ENCODE measurements around the gene NOXA1. TPM values are rescaled to one million over a fixed set of nuclear protein-coding genes. Genes with fewer than 3 reads are reported as not detected.
A peak's percentile ranks its signal among the peaks of the same experiment; 100 is the strongest.

NOXA1 gene
- total and polyA plus RNA-seq, 7 experiments from 2014 or later: 0.73 to 11.1 (median 5.1) TPM

- H3K36me3 ChIP-seq (ENCODE audit: control insufficient read depth in 2 of 3, insufficient read depth in 3 of 3, low read length in 3 of 3): no peaks in the 10 kb centered on the region
- Mint-ChIP-seq H3K27me3 (peaks cover 3 to 8% (median 4%) of the 10 kb centered on the region in 5 donors), H3K4me3 (no peak overlapping the region), H3K9me3 (peaks cover 0 to 1% (median 0%) of the 10 kb centered on the region in 11 donors), H3K36me3 (peaks cover 0 to 3% (median 0%) of the 10 kb centered on the region in 5 donors), H3K4me1 (peaks cover 2 to 4% (median 3%) of the 10 kb centered on the region in 7 donors), H3K27ac (no peak overlapping the region)
- CTCF ChIA-PET: no interaction called here
- no peak overlapping the region for H3K27ac ChIP-seq (ENCODE audit: low read depth, low read length)
- POLR2A ChIA-PET: no interaction called here
- ATAC-seq (no peak), DNase-seq (no peak)
- no peaks in the 10 kb centered on the region for H3K9me3 ChIP-seq (ENCODE audit: control insufficient read depth in 2 of 3, low read length in 3 of 3)
- H3K27me3 ChIP-seq (ENCODE audit: control insufficient read depth in 2 of 2, insufficient read depth in 2 of 2, low read length in 2 of 2): no peaks in the 10 kb centered on the region
- intact Hi-C loops (cut with micrococcal nuclease): no loop called here
- H3K4me1 ChIP-seq (ENCODE audit: control insufficient read depth in 2 of 2, insufficient read depth in 2 of 2, low read length in 2 of 2): no peaks in the 10 kb centered on the region
- H3K4me3 ChIP-seq (ENCODE audit: low read length): no peak overlapping the region
These were observed 13.8 kb downstream of the NOXA1 start for GRCh38 chr9:137436761-137437600.

- POLR2A ChIA-PET: interaction anchor here (0.5 kb wide), 1 partner anchor 180 kb away, joined by 3 read pairs; no protein-coding TSS in a partner anchor
- peak in 1 of 9 donors; percentile 8 for DNase-seq
- CTCF ChIA-PET: no interaction called here
These were observed 14.7 kb downstream of the NOXA1 start for GRCh38 chr9:137437691-137438590.

GRCh38 chr9:137438591-137439157, 15.5 kb downstream of the NOXA1 start:
- Histone ChIP-seq H3K4me1 (ENCODE audit: control insufficient read depth in 2 of 2, insufficient read depth in 2 of 2, low read length in 2 of 2) (no peaks in the 10 kb centered on the region), H3K27ac (ENCODE audit: low read depth, low read length) (no peak overlapping the region), H3K27me3 (ENCODE audit: control insufficient read depth in 2 of 2, insufficient read depth in 2 of 2, low read length in 2 of 2) (no peaks in the 10 kb centered on the region), H3K4me3 (ENCODE audit: low read length) (no peak overlapping the region), H3K9me3 (ENCODE audit: control insufficient read depth in 2 of 3, low read length in 3 of 3) (no peaks in the 10 kb centered on the region), H3K36me3 (ENCODE audit: control insufficient read depth in 2 of 3, insufficient read depth in 3 of 3, low read length in 3 of 3) (no peaks in the 10 kb centered on the region)
- no peak overlapping the region for H3K4me3 Mint-ChIP-seq
- peaks cover 9 to 22% (median 11%) of the 10 kb centered on the region in 5 donors for H3K27me3 Mint-ChIP-seq
- no peak for DNase-seq
- H3K27ac Mint-ChIP-seq: no peak overlapping the region
- H3K4me1 Mint-ChIP-seq: peaks cover 2 to 6% (median 5%) of the 10 kb centered on the region in 7 donors
- H3K9me3 Mint-ChIP-seq: peaks cover 0 to 2% (median 0%) of the 10 kb centered on the region in 11 donors
- intact Hi-C loops (cut with micrococcal nuclease): no loop called here
- no peak for ATAC-seq
- POLR2A ChIA-PET: no interaction called here
- CTCF ChIA-PET: no interaction called here
- H3K36me3 Mint-ChIP-seq: peaks cover 0 to 3% (median 0%) of the 10 kb centered on the region in 5 donors

More at GRCh38 chr9:137437691-137438590, 14.7 kb downstream of the NOXA1 start:
- no peaks in the 10 kb centered on the region for H3K4me1 ChIP-seq (ENCODE audit: control insufficient read depth in 2 of 2, insufficient read depth in 2 of 2, low read length in 2 of 2)
- H3K4me3 ChIP-seq (ENCODE audit: low read length): no peak overlapping the region
- no peaks in the 10 kb centered on the region for H3K9me3 ChIP-seq (ENCODE audit: control insufficient read depth in 2 of 3, low read length in 3 of 3)
- no peak overlapping the region for H3K27ac ChIP-seq (ENCODE audit: low read depth, low read length)
- H3K27me3 ChIP-seq (ENCODE audit: control insufficient read depth in 2 of 2, insufficient read depth in 2 of 2, low read length in 2 of 2): no peaks in the 10 kb centered on the region
- H3K36me3 ChIP-seq (ENCODE audit: control insufficient read depth in 2 of 3, insufficient read depth in 3 of 3, low read length in 3 of 3): no peaks in the 10 kb centered on the region
- intact Hi-C loops (cut with micrococcal nuclease): no loop called here
- peaks cover 0 to 3% (median 0%) of the 10 kb centered on the region in 5 donors for H3K36me3 Mint-ChIP-seq
- peaks cover 2 to 6% (median 5%) of the 10 kb centered on the region in 7 donors for H3K4me1 Mint-ChIP-seq
- peaks cover 0 to 2% (median 0%) of the 10 kb centered on the region in 11 donors for H3K9me3 Mint-ChIP-seq
- H3K27ac Mint-ChIP-seq: peak overlapping the region in 1 of 9 donors; percentile 41
- H3K27me3 Mint-ChIP-seq: peaks cover 6 to 16% (median 11%) of the 10 kb centered on the region in 5 donors
- no peak overlapping the region for H3K4me3 Mint-ChIP-seq
- no peak for ATAC-seq

- H3K27ac Mint-ChIP-seq: no peak overlapping the region
- peak in 1 of 9 donors; percentile 4 for DNase-seq
- ChIA-PET CTCF (no interaction called here), POLR2A (no interaction called here)
- H3K4me1 ChIP-seq (ENCODE audit: control insufficient read depth in 2 of 2, insufficient read depth in 2 of 2, low read length in 2 of 2): no peaks in the 10 kb centered on the region
- intact Hi-C loops (cut with micrococcal nuclease): no loop called here
- H3K27me3 Mint-ChIP-seq: peaks cover 9 to 24% (median 11%) of the 10 kb centered on the region in 5 donors
- peaks cover 0 to 3% (median 0%) of the 10 kb centered on the region in 5 donors for H3K36me3 Mint-ChIP-seq
- H3K9me3 ChIP-seq (ENCODE audit: control insufficient read depth in 2 of 3, low read length in 3 of 3): no peaks in the 10 kb centered on the region
- no peak overlapping the region for H3K4me3 ChIP-seq (ENCODE audit: low read length)
- no peaks in the 10 kb centered on the region for H3K36me3 ChIP-seq (ENCODE audit: control insufficient read depth in 2 of 3, insufficient read depth in 3 of 3, low read length in 3 of 3)
- H3K27me3 ChIP-seq (ENCODE audit: control insufficient read depth in 2 of 2, insufficient read depth in 2 of 2, low read length in 2 of 2): no peaks in the 10 kb centered on the region
- no peak for ATAC-seq
- H3K27ac ChIP-seq (ENCODE audit: low read depth, low read length): no peak overlapping the region
- peaks cover 0 to 2% (median 0%) of the 10 kb centered on the region in 11 donors for H3K9me3 Mint-ChIP-seq
- H3K4me1 Mint-ChIP-seq: peaks cover 2 to 6% (median 5%) of the 10 kb centered on the region in 7 donors
- H3K4me3 Mint-ChIP-seq: peak overlapping the region in 3 of 10 donors; percentile 8 to 29 (median 20)
These were observed 16.0 kb downstream of the NOXA1 start for GRCh38 chr9:137439158-137439714.

GRCh38 chr9:137441289-137441934, 18.2 kb downstream of the NOXA1 start, which contains the start of gene ENTPD8:
ENTPD8 (minus strand) TSS chr9:137441357; CDS start chr9:137438285, 3,072 bp downstream.
- ATAC-seq (peak; percentile 2), DNase-seq (peak in 1 of 9 donors; percentile 21)
- Mint-ChIP-seq H3K4me1 (peaks cover 8 to 23% (median 15%) of the 10 kb centered on the region in 7 donors), H3K27me3 (peaks cover 9 to 26% (median 11%) of the 10 kb centered on the region in 5 donors), H3K4me3 (peak within 1 kb of the TSS; percentile 56 to 89 (median 79)), H3K27ac (peak within 1 kb of the TSS in 3 of 9 donors; percentile 34 to 86 (median 78)), H3K36me3 (peaks cover 0 to 3% (median 0%) of the 10 kb centered on the region in 5 donors), H3K9me3 (peaks cover 0 to 2% (median 0%) of the 10 kb centered on the region in 11 donors)
- H3K4me3 ChIP-seq (ENCODE audit: low read length): no peak within 1 kb of the TSS
- H3K36me3 ChIP-seq (ENCODE audit: control insufficient read depth in 2 of 3, insufficient read depth in 3 of 3, low read length in 3 of 3): no peaks in the 10 kb centered on the region
- ChIA-PET CTCF (interaction anchor here (3.0 kb wide), 1 partner anchor 17 kb away, joined by 19 read pairs; the partner anchor contains the start of genes EXD3 and NOXA1), POLR2A (interaction anchor here (0.6 kb wide), 1 partner anchor 24 kb away, joined by 3 read pairs; no protein-coding TSS in a partner anchor)
- no peaks in the 10 kb centered on the region for H3K9me3 ChIP-seq (ENCODE audit: control insufficient read depth in 2 of 3, low read length in 3 of 3)
- intact Hi-C loops (cut with micrococcal nuclease): no loop called here
- no peaks in the 10 kb centered on the region for H3K27me3 ChIP-seq (ENCODE audit: control insufficient read depth in 2 of 2, insufficient read depth in 2 of 2, low read length in 2 of 2)
- H3K4me1 ChIP-seq (ENCODE audit: control insufficient read depth in 2 of 2, insufficient read depth in 2 of 2, low read length in 2 of 2): peaks cover 6 to 10% of the 10 kb centered on the region in 2 donors
- no peak within 1 kb of the TSS for H3K27ac ChIP-seq (ENCODE audit: low read depth, low read length)

All from naive thymus-derived CD4-positive, alpha-beta T cell (primary cell).